Neutrophil (primary cell): ENCODE data around the gene KDM2A.

Source experiments
- H3K27ac ChIP-seq: fragments of 200-600 bp; sonication (generic); 2 replicates; pipeline ENCODE4 v1.5.1; 2016; ENCODE audit warnings: mild to moderate bottlenecking, moderate library complexity
- H3K27me3 ChIP-seq: fragments of 200-600 bp; sonication (generic); 2 replicates; pipeline ENCODE4 v1.6.0; 2016; ENCODE audit warnings: mild to moderate bottlenecking
- H3K36me3 ChIP-seq: fragments of 200-600 bp; sonication (generic); 2 replicates; pipeline ENCODE4 v1.5.1; 2017
- H3K4me1 ChIP-seq, 2 experiments: fragments of 200-600 bp in 1 of 2; sonication (generic) in 1 of 2; 1 replicate in 1 of 2; 2 replicates in 1 of 2; pipeline versions ENCODE4 v1.5.1 to v1.6.1; 2013 to 2016; ENCODE audit warnings: low read depth in 1 of 2, low read length in 1 of 2, mild to moderate bottlenecking in 1 of 2, moderate library complexity in 1 of 2; ENCODE audit not compliant: control insufficient read depth in 1 of 2, insufficient read depth in 1 of 2
- H3K4me3 ChIP-seq, 2 experiments: fragments of 200-600 bp in 1 of 2; sonication (generic) in 1 of 2; 1 replicate in 1 of 2; 2 replicates in 1 of 2; pipeline ENCODE4 v1.5.1; 2013 to 2016; ENCODE audit warnings: low read depth in 1 of 2, low read length in 1 of 2, mild to moderate bottlenecking in 1 of 2, moderate library complexity in 1 of 2
- H3K9me3 ChIP-seq: fragments of 200-600 bp; sonication (generic); 2 replicates; pipeline ENCODE4 v1.5.1; 2016
- TF ChIP-seq, protein P1 (sequence below): fragments of 200-600 bp; sonication (generic); IDR thresholded peaks from 2 replicates; pipeline ENCODE4 v1.5.1; 2016; ENCODE audit warnings: antibody characterized with exemption

The KDM2A gene

GRCh38 chr11:67272327-67273259 is 153.5 kb downstream of the KDM2A start:
- TF ChIP-seq, protein P1, sequence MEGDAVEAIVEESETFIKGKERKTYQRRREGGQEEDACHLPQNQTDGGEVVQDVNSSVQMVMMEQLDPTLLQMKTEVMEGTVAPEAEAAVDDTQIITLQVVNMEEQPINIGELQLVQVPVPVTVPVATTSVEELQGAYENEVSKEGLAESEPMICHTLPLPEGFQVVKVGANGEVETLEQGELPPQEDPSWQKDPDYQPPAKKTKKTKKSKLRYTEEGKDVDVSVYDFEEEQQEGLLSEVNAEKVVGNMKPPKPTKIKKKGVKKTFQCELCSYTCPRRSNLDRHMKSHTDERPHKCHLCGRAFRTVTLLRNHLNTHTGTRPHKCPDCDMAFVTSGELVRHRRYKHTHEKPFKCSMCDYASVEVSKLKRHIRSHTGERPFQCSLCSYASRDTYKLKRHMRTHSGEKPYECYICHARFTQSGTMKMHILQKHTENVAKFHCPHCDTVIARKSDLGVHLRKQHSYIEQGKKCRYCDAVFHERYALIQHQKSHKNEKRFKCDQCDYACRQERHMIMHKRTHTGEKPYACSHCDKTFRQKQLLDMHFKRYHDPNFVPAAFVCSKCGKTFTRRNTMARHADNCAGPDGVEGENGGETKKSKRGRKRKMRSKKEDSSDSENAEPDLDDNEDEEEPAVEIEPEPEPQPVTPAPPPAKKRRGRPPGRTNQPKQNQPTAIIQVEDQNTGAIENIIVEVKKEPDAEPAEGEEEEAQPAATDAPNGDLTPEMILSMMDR: no peak
- peaks cover 96 to 99% of the 10 kb centered on the region in 2 experiments for H3K4me1 ChIP-seq
- H3K9me3 ChIP-seq: no peaks in the 10 kb centered on the region
- H3K4me3 ChIP-seq: peak overlapping the region; percentile 95 to 97
- H3K27me3 ChIP-seq: no peaks in the 10 kb centered on the region
- H3K27ac ChIP-seq: peak overlapping the region; percentile 99
- peaks cover 34% of the 10 kb centered on the region for H3K36me3 ChIP-seq

- Histone ChIP-seq H3K27me3 (no peaks in the 10 kb centered on the region), H3K36me3 (peaks cover 26% of the 10 kb centered on the region), H3K4me3 (peak overlapping the region; percentile 95 to 97), H3K27ac (peak overlapping the region; percentile 99), H3K4me1 (peaks cover 98 to 99% of the 10 kb centered on the region in 2 experiments), H3K9me3 (no peaks in the 10 kb centered on the region)
- TF ChIP-seq, protein P1: no peak
Measured at GRCh38 chr11:67273260-67273990, 154.4 kb downstream of the KDM2A start.

GRCh38 chr11:67274768-67275605 is 155.9 kb downstream of the KDM2A start:
- peak overlapping the region; percentile 95 to 97 for H3K4me3 ChIP-seq
- peak overlapping the region; percentile 99 for H3K27ac ChIP-seq
- TF ChIP-seq, protein P1: no peak
- peaks cover 99% of the 10 kb centered on the region in 2 experiments for H3K4me1 ChIP-seq
- H3K9me3 ChIP-seq: no peaks in the 10 kb centered on the region
- H3K36me3 ChIP-seq: peaks cover 26% of the 10 kb centered on the region
- H3K27me3 ChIP-seq: no peaks in the 10 kb centered on the region

DNA sequence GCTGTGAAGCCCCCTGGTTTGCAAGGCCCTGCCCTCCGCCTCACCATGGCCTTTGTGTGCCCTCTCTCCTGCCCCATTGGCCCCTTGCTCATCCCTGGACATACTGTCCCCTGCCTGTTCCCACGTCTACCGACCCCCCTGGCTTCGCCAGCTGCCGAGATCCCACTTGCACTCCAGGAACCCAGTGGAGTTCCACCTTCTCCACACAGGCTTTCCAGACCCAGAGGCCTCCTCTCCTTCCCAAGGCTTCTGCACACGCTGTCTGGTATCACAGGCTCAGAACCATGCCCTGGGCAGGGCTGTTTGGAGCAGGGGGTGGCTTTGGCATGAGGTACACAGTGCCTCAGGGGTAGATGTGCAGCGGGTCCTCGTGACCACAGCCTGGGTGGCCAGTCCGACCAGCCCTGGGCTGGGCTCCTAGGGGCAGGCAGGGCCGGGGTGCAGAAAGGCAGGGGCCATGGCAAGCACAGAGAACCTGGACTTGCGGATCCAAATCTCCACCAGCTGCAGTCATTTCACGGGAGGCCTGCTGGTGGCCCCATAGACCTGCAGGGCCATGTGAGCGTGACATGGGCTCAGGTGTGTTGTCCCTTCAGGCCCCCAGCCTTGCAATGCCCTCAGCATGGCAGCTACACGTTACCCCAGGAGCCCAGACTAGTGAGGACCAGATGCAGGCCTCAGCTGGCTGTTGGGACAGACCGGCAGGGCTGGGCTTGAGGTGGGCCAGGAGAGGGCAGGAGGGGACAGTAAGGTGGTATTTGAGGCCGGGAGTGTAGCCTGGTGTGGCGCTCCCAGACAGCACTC is 156.7 kb downstream of the KDM2A start:
- H3K36me3 ChIP-seq: peaks cover 34% of the 10 kb centered on the region
- H3K4me1 ChIP-seq: peaks cover 99 to 100% of the 10 kb centered on the region in 2 experiments
- no peaks in the 10 kb centered on the region for H3K9me3 ChIP-seq
- H3K4me3 ChIP-seq: peak overlapping the region; percentile 95 to 97
- TF ChIP-seq, protein P1: peak; percentile 12
- peak overlapping the region; percentile 99 for H3K27ac ChIP-seq
- H3K27me3 ChIP-seq: no peaks in the 10 kb centered on the region
